Psoas muscle (tissue), 8 donors: ENCODE results near the gene ZBTB42. TPM values are rescaled to one million over a fixed set of nuclear protein-coding genes. Genes with fewer than 3 reads are reported as not detected.

ENCODE experiments used
- ATAC-seq, 4 donors: fragments of 200-7000 bp; cut with Tn5 transposase; one replicate each; pipeline ENCODE4 v1.9.1; 2020; ENCODE audit warnings: moderate library complexity in 3 of 4, mild to moderate bottlenecking in 2 of 4
- DNase-seq, 2 donors: peaks; one replicate each; pipeline ENCODE4 v3.0.0-alpha.2; 2020
- H3K27ac ChIP-seq: fragments of 200-600 bp; one replicate; pipeline ENCODE4 v1.8.0; 2022
- H3K27me3 ChIP-seq, 3 donors: fragments of 200-600 bp in 1 of 3; one replicate each; pipeline versions ENCODE4 v1.6.1 to v1.8.0; 2013 to 2022; ENCODE audit warnings: low read length in 2 of 3, mild to moderate bottlenecking in 2 of 3, moderate library complexity in 1 of 3; ENCODE audit not compliant: insufficient read depth in 3 of 3
- H3K36me3 ChIP-seq, 2 donors: fragments of 200-600 bp in 1 of 2; one replicate each; pipeline versions ENCODE4 v1.6.1 to v1.8.0; 2013 to 2022; ENCODE audit warnings: low read depth in 1 of 2, mild to moderate bottlenecking in 1 of 2, moderate library complexity in 1 of 2; ENCODE audit not compliant: insufficient read depth in 1 of 2
- H3K4me1 ChIP-seq: fragments of 200-600 bp; one replicate; pipeline ENCODE4 v1.8.0; 2022
- H3K4me3 ChIP-seq: fragments of 200-600 bp; one replicate; pipeline ENCODE4 v1.8.0; 2022; ENCODE audit warnings: mild to moderate bottlenecking
- H3K9me3 ChIP-seq: fragments of 200-600 bp; one replicate; pipeline ENCODE4 v1.8.0; 2022
- WGBS, 3 donors: extraction: QIAGEN DNeasy Blood & Tissue Kit; methylation state at CpG; one replicate each; pipeline versions ENCODE4 v1.1.6 to v1.1.7; 2013; 5-methylcytosine and 5-hydroxymethylcytosine counted together
- intact Hi-C, 2 donors: fragments of 100-400 bp; cut with DNase I; formaldehyde crosslinking; loops; one replicate each; pipeline versions ENCODE4 v1.11.0 to v1.14.2; 2022
- polyA plus RNA-seq, 3 donors: library from polyadenylated mRNA; stranded (reverse); fragments of 200-250 nt; gene quantifications; one replicate each; pipeline ENCODE4 v1.2.3, GENCODE V29; 2013
- total RNA-seq, 4 donors: library from RNA; stranded (reverse); fragmentation: NEBNext Ultra II Directional in 2 of 4; extraction: Animal tissue kit (Norgen Biotek cat#: 25700) in 2 of 4; gene quantifications; one replicate each; pipeline versions ENCODE4 v1.2.1 to v1.2.4, GENCODE V29; 2021 to 2023
- TF ChIP-seq, protein P1 (sequence below): fragments of 200-600 bp; IDR thresholded peaks from one replicate; pipeline ENCODE4 v1.8.0; 2022; ENCODE audit warnings: antibody characterized with exemption
- donor health status: healthy with polysubstance abuse.
- donor health status: DM: no; HTN: no; CAD: no; lungs with moderate emphysema.
- donor health status: Bipolar disorder and iron deficiency.
- donor health status: healthy.
- donor health status: DM: yes; HTN: yes; CAD: no.
- donor health status: DM: no; HTN: no; CAD: no.
- donor health status: DM: no; HTN: no; CAD: no.
- donor health status: DM: yes; HTN: yes; CAD: no.

The ZBTB42 gene
- total and polyA plus RNA-seq, 7 donors: 4.2 to 7.4 (median 6.2) TPM

DNA sequence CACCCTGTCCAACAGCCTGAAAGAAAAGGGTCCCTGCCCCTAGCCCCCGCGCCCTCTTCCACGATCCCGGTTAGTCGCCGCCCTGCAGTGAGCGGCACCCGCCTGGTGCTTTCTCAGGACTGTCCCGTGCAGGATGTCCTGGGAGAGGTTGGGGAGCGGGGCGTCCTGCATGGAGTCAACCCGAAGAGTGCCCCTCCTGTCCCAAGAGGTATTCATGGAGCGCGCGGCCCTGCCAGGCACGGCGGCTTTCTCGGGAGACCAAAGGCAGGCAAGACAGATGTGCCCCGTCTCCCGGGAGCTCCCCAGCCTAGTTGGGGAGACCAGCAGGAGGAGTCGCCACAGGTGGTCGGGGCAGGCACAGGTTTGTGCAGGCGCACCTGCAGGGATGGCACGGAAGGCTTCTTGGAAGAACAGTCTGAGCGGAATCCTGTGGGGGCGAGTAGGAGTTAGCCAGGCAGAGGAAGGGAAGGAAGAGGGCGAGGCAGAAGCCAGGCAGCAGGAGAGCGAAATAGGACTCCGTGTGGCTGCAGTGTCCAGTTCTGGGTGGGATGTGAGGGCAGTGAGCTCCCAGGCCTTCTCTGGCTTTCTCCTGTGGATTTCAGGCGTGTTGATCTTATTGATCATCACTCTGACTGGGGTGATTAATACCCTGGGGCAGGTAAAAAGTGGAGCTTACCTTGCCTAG, 47.2 kb upstream of the ZBTB42 start:
- Histone ChIP-seq H3K4me1 (peaks cover 44% of the 10 kb centered on the region), H3K4me3 (peak overlapping the region; percentile 96), H3K27me3 (no peaks in the 10 kb centered on the region), H3K36me3 (peaks cover 0 to 30% of the 10 kb centered on the region in 2 donors), H3K9me3 (no peaks in the 10 kb centered on the region), H3K27ac (peak overlapping the region; percentile 95)
- TF ChIP-seq, protein P1, sequence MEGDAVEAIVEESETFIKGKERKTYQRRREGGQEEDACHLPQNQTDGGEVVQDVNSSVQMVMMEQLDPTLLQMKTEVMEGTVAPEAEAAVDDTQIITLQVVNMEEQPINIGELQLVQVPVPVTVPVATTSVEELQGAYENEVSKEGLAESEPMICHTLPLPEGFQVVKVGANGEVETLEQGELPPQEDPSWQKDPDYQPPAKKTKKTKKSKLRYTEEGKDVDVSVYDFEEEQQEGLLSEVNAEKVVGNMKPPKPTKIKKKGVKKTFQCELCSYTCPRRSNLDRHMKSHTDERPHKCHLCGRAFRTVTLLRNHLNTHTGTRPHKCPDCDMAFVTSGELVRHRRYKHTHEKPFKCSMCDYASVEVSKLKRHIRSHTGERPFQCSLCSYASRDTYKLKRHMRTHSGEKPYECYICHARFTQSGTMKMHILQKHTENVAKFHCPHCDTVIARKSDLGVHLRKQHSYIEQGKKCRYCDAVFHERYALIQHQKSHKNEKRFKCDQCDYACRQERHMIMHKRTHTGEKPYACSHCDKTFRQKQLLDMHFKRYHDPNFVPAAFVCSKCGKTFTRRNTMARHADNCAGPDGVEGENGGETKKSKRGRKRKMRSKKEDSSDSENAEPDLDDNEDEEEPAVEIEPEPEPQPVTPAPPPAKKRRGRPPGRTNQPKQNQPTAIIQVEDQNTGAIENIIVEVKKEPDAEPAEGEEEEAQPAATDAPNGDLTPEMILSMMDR: no peak
- WGBS, 3 donors: 1 to 2% (median 1%) methylated on average over 29 to 30 of the region's 30 CpGs
- intact Hi-C loops: no loop called here
- ATAC-seq (peak; percentile 0 to 11 (median 4)), DNase-seq (no peak)

DNA sequence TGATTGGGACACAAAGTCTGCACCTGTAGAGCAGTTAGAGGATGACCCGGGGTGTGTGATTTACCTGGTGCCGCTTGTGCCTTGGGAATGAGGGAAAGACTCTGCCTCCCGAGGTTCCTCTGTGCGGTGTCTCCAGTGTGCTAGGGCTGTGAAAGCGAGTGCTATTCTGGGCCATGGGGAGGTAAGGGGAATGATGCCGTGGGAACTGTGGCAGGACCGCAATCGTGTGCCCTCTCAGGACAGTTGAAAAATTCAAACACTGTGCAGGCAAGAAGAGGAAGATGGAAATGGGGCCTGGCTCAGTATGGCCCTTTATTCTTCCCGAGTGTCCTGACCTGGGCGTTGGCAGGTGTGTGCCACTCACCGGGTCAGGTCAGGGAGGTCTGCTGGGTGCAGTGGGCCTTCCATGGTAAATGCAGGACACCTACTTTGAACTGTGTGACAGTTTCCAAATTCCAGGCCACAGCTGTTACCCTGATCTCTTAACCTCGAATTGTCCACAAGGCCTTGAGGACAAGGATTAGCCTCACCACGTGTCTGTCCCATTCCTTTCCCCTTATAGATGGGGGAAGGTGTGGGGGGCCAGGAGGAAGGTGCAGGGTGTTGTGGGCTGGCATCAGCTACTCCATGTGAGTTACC, 46.6 kb upstream of the ZBTB42 start:
- peaks cover 0 to 32% of the 10 kb centered on the region in 2 donors for H3K36me3 ChIP-seq
- WGBS, 3 donors: 26 to 40% (median 34%) methylated on average over 13 of the region's 13 CpGs
- peak overlapping the region; percentile 96 for H3K4me3 ChIP-seq
- no peaks in the 10 kb centered on the region for H3K27me3 ChIP-seq
- intact Hi-C loops: no loop called here
- H3K4me1 ChIP-seq: peaks cover 38% of the 10 kb centered on the region
- TF ChIP-seq, protein P1: no peak
- peak overlapping the region; percentile 95 for H3K27ac ChIP-seq
- no peaks in the 10 kb centered on the region for H3K9me3 ChIP-seq
- ATAC-seq (peak in 1 of 4 donors; percentile 6), DNase-seq (no peak)

DNA sequence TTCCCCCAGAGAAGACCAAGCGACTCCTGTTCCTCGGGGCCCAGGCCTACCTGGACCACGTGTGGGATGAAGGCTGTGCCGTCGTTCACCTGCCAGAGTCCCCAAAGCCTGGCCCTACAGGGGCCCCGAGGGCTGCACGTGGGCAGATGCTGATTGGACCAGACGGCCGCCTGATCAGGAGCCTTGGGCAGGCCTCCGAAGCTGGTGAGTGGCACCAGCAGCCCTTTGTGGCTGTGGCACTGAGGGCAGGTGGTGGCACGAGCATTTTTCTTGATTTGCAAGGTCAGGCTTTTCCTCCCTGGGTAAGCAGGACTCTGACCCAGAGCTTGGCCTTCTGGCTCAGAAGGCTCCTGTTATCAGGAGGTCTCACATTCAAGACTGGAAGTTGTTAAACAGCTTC, 45.3 kb upstream of the ZBTB42 start:
- H3K36me3 ChIP-seq: peaks cover 0 to 45% of the 10 kb centered on the region in 2 donors
- no peaks in the 10 kb centered on the region for H3K9me3 ChIP-seq

DNA sequence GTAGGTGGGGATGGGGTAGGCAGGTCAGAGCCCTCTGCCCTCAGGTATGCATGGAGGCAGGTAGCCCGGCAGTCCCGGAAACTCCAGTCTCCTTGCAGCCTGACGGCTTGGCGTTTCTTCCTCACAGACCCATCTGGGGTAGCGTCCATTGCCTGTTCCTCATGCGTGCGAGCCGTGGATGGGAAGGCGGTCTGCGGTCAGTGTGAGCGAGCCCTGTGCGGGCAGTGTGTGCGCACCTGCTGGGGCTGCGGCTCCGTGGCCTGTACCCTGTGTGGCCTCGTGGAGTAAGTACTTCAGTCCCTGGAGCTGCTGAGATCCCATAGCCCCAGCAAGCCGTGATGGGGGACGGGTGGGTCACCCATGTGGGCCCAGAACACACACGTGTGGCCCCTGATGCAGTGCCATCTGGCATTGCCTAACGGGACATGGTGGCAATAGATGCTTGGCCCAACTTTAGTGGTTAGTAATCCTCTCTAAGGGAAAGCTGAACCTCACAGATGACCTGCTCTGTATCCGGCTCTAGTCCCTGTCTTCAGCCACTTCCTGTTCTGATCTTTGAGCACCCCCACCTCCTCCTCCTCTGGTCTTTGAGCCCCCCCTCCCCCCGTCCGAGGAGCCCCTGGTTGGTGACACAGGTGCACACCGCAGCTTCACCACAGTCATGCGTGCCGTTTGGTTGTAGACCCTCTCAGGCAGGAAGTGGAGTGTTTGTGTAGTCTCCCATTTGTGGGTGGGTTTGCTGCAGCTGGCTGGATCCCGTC, 44.2 kb upstream of the ZBTB42 start:
- TF ChIP-seq, protein P1: no peak
- Histone ChIP-seq H3K9me3 (no peaks in the 10 kb centered on the region), H3K27me3 (no peaks in the 10 kb centered on the region), H3K4me3 (no peak overlapping the region), H3K27ac (no peak overlapping the region), H3K4me1 (peaks cover 45% of the 10 kb centered on the region), H3K36me3 (peaks cover 0 to 45% of the 10 kb centered on the region in 2 donors)
- no peak for DNase-seq
- 76 to 86% (median 82%) methylated on average over 27 of the region's 27 CpGs for WGBS, 3 donors
- no peak for ATAC-seq
- intact Hi-C loops: loop anchor here in 1 of 2 donors (5.0 kb wide), 1 partner anchor 41 kb away; the partner anchor contains the start of gene AKT1

More for the DNA sequence above, 45.3 kb upstream of the ZBTB42 start:
- H3K4me3 ChIP-seq: no peak overlapping the region
- intact Hi-C loops: loop anchor here in 1 of 2 donors (5.0 kb wide), 1 partner anchor 42 kb away; the partner anchor contains the start of gene AKT1
- TF ChIP-seq, protein P1: no peak
- ATAC-seq (no peak), DNase-seq (no peak)
- no peaks in the 10 kb centered on the region for H3K27me3 ChIP-seq
- WGBS, 3 donors: 71 to 74% (median 72%) methylated on average over 11 of the region's 11 CpGs
- H3K4me1 ChIP-seq: peaks cover 37% of the 10 kb centered on the region
- H3K27ac ChIP-seq: peak overlapping the region; percentile 30
